Sigmoid colon (tissue), 7 donors: ENCODE measurements around the gene PBX2. TPM values are rescaled to one million over a fixed set of nuclear protein-coding genes. Genes with fewer than 3 reads are reported as not detected.

Source experiments
- DNase-seq: peaks from one replicate; pipeline ENCODE4 v3.0.0-alpha.2; 2019
- H3K27ac ChIP-seq, 4 donors: fragments of 200-600 bp; sonication (generic); one replicate each; pipeline ENCODE4 v1.5.1; 2016 to 2019; ENCODE audit warnings: mild to moderate bottlenecking in 1 of 4
- H3K27me3 ChIP-seq, 3 donors: fragments of 200-600 bp; sonication (generic); one replicate each; pipeline ENCODE4 v1.5.1; 2019; ENCODE audit warnings: mild to moderate bottlenecking in 1 of 3
- H3K36me3 ChIP-seq, 4 donors: fragments of 200-600 bp; sonication (generic); one replicate each; pipeline ENCODE4 v1.5.1; 2016 to 2019
- H3K4me1 ChIP-seq, 4 donors: fragments of 200-600 bp; sonication (generic); one replicate each; pipeline ENCODE4 v1.5.1; 2017 to 2019
- H3K4me3 ChIP-seq, 4 donors: fragments of 200-600 bp; sonication (generic); one replicate each; pipeline ENCODE4 v1.5.1; 2017 to 2019; ENCODE audit warnings: mild to moderate bottlenecking in 2 of 4, moderate library complexity in 1 of 4
- H3K9me3 ChIP-seq, 4 donors: fragments of 200-600 bp in 3 of 4; sonication (generic) in 3 of 4; one replicate each; pipeline versions ENCODE4 v1.5.1 to v1.6.1; 2013 to 2019
- CTCF ChIP-seq, 4 experiments: fragments of 450-650 bp in 3 of 4; fragments of 200-600 bp in 1 of 4; IDR thresholded peaks; one replicate each; pipeline ENCODE4 v1.5.1; 2016 to 2019; ENCODE audit warnings: antibody characterized with exemption in 4 of 4, mild to moderate bottlenecking in 3 of 4, moderate library complexity in 2 of 4
- EP300 ChIP-seq, 4 donors: sonication (generic); formaldehyde crosslinking; IDR thresholded peaks; one replicate each; pipeline ENCODE4 v1.6.1; 2017; ENCODE audit warnings: antibody characterized with exemption in 4 of 4
- POLR2A ChIP-seq, 2 donors: fragments of 450-650 bp; IDR thresholded peaks; one replicate each; pipeline ENCODE4 v1.6.1; 2016; ENCODE audit warnings: antibody characterized with exemption in 2 of 2, mild to moderate bottlenecking in 2 of 2, moderate library complexity in 2 of 2
- POLR2AphosphoS5 ChIP-seq, 4 donors: sonication (generic); formaldehyde crosslinking; IDR thresholded peaks; one replicate each; pipeline ENCODE4 v1.6.1; 2017; ENCODE audit warnings: antibody characterized with exemption in 4 of 4
- WGBS, 2 donors: extraction: QIAGEN DNeasy Blood & Tissue Kit; methylation state at CpG; one replicate each; pipeline ENCODE4 v1.1.7; 2013; 5-methylcytosine and 5-hydroxymethylcytosine counted together
- intact Hi-C: fragments of 100-400 bp; cut with DNase I; formaldehyde crosslinking; loops from one replicate; pipeline ENCODE4 v1.15.1; 2023
- polyA plus RNA-seq, 3 donors: library from polyadenylated mRNA; stranded (reverse); fragments of 200-250 nt; gene quantifications; one replicate each; pipeline ENCODE4 v1.2.3, GENCODE V29; 2013
- total RNA-seq, 4 donors: library from RNA; depleted of rRNA; stranded (reverse); fragments of >200 nt; gene quantifications; one replicate each; pipeline ENCODE4 v1.1.0, GENCODE V29; 2016
- donor health status: healthy with polysubstance abuse.
- donor health status: Bipolar disorder and iron deficiency.
- donor health status: healthy.

PBX2 gene
- total and polyA plus RNA-seq, 7 donors: 16.6 to 67.7 (median 54.2) TPM

- WGBS, 2 donors: 89 to 94% methylated on average over 3 of the region's 3 CpGs
Observed at GRCh38 chr6:32204268-32204715, 14.3 kb upstream of the PBX2 start.

DNA sequence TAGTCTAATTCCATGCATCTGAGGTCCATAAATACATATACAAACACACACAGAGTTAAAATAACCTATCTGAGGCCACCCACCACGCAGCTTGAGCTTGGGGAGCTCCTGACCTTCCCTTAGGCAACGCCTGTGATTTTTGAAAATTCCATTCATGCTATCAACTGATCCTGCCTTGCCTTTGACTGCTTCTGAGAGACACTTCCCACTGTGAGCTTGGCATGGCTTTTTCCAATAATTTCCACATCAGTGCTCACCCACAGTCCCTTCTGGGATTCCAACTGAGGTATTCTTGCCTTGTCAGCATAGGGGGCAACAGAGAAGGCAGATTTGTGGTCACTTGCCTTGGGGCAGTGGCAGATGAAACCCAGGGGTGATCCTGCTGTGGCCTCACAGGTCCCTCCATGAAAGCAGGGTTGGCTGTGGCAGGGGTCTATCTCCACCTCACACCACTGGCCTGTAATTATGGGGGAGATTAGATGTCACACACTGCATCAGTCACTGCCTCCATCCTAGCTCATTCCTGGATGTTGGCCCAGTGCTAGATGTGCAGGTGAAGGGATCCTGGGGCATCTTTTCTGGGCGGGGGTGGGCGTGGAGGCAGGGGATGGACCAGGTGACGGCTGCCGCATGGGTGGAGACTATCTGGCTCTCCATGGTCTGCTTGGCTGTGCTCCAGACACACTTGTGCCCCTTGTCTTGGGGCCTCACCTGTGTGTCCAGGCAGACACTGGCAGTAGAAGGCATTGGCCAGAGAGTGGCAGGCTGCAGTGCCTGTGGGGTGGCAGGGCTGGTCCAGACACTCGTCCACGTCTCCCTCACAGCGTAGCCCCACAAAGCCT is 13.6 kb upstream of the PBX2 start:
- Histone ChIP-seq H3K4me3 (no peak overlapping the region), H3K27me3 (peaks cover 0 to 6% (median 0%) of the 10 kb centered on the region in 3 donors), H3K4me1 (no peaks in the 10 kb centered on the region), H3K36me3 (no peaks in the 10 kb centered on the region), H3K27ac (no peak overlapping the region), H3K9me3 (no peaks in the 10 kb centered on the region)
- TF ChIP-seq EP300 (IDR thresholded peaks at IDR 0.05) (no peak), POLR2A (IDR thresholded peaks at IDR 0.05) (no peak), POLR2AphosphoS5 (IDR thresholded peaks at IDR 0.05) (no peak), CTCF (IDR thresholded peaks at IDR 0.05) (no peak)
- 68 to 83% methylated on average over 9 of the region's 9 CpGs for WGBS, 2 donors
- DNase-seq: no peak
- intact Hi-C loops: no loop called here

More at GRCh38 chr6:32204268-32204715, 14.3 kb upstream of the PBX2 start:
- Histone ChIP-seq H3K27ac (no peak overlapping the region), H3K4me1 (no peaks in the 10 kb centered on the region), H3K36me3 (no peaks in the 10 kb centered on the region), H3K9me3 (no peaks in the 10 kb centered on the region), H3K27me3 (peaks cover 0 to 6% (median 0%) of the 10 kb centered on the region in 3 donors), H3K4me3 (no peak overlapping the region)
- TF ChIP-seq POLR2A (IDR thresholded peaks at IDR 0.05) (no peak), CTCF (IDR thresholded peaks at IDR 0.05) (no peak), EP300 (IDR thresholded peaks at IDR 0.05) (no peak)
- intact Hi-C loops: no loop called here
- no peak for DNase-seq

DNA sequence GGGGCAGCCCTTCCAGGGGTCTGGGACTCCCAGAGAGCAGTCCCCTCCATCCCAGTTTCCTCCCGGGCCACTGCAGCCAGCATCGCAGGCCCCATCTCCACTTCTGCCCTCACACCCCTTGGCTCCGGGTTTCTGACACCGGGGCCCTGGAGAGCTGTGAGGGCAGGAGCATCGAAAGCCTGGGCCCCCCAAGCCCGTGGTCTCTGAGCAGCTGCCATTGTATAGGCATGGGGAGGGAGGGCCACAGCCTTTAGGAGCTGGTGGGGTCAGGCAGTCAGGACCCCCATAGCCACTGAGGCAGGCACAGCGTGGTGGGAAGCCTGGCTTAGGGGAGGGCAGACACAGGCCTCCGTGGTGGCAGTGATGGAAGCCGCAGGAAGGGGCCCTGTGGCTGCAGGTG is 12.2 kb upstream of the PBX2 start:
- intact Hi-C loops: no loop called here
- Histone ChIP-seq H3K27ac (no peak overlapping the region), H3K4me3 (no peak overlapping the region), H3K9me3 (no peaks in the 10 kb centered on the region), H3K4me1 (peaks cover 0 to 2% (median 2%) of the 10 kb centered on the region in 4 donors), H3K27me3 (peaks cover 0 to 6% (median 0%) of the 10 kb centered on the region in 3 donors), H3K36me3 (no peaks in the 10 kb centered on the region)
- DNase-seq: no peak
- TF ChIP-seq POLR2A (IDR thresholded peaks at IDR 0.05) (no peak), EP300 (IDR thresholded peaks at IDR 0.05) (no peak), POLR2AphosphoS5 (IDR thresholded peaks at IDR 0.05) (no peak), CTCF (IDR thresholded peaks at IDR 0.05) (no peak)
- WGBS, 2 donors: 85 to 88% methylated on average over 9 of the region's 9 CpGs

- DNase-seq: no peak
- no peaks in the 10 kb centered on the region for H3K9me3 ChIP-seq
- no peak for TF ChIP-seq POLR2AphosphoS5 (IDR thresholded peaks at IDR 0.05)
- TF ChIP-seq EP300 (IDR thresholded peaks at IDR 0.05): no peak
- TF ChIP-seq POLR2A (IDR thresholded peaks at IDR 0.05): no peak
- TF ChIP-seq CTCF (IDR thresholded peaks at IDR 0.05): no peak
- no peak overlapping the region for H3K4me3 ChIP-seq
- no peaks in the 10 kb centered on the region for H3K36me3 ChIP-seq
- peaks cover 0 to 10% (median 8%) of the 10 kb centered on the region in 4 donors for H3K4me1 ChIP-seq
- WGBS, 2 donors: 79 to 89% methylated on average over 13 of the region's 13 CpGs
- peaks cover 0 to 6% (median 0%) of the 10 kb centered on the region in 3 donors for H3K27me3 ChIP-seq
- H3K27ac ChIP-seq: no peak overlapping the region
- intact Hi-C loops: no loop called here
Observed at GRCh38 chr6:32200711-32201475, 10.9 kb upstream of the PBX2 start.
